ENCODE data around the gene SUSD4. TPM values are rescaled to one million over a fixed set of nuclear protein-coding genes. Genes with fewer than 3 reads are reported as not detected.

The SUSD4 gene
- total and polyA plus RNA-seq, 2 of the 8 experiments (the other 6 are each of a cell fraction or from before 2014, with no cell fraction given) = 3.9 to 5.2 TPM

- Histone ChIP-seq H3K9me3 (ENCODE audit: insufficient read depth in 2 of 2, low read depth in 1 of 2, low read length in 1 of 2) (no peaks in the 10 kb centered on the region), H3K4me3 (ENCODE audit: extremely low read depth in 1 of 4, insufficient read depth in 2 of 4, low read depth in 3 of 4, low read length in 4 of 4) (no peak overlapping the region), H3K27me3 (replicated peaks in 1 of 4; ENCODE audit: control insufficient read depth in 3 of 4, extremely low read depth in 1 of 4, insufficient read depth in 3 of 4, low read length in 3 of 4) (no peaks in the 10 kb centered on the region), H3K56ac (replicated peaks; ENCODE audit: insufficient read length, low read depth, low read length) (no peak overlapping the region), H3K4ac (replicated peaks; ENCODE audit: insufficient read length, low read depth, low read length) (no peak overlapping the region), H3K36me3 (ENCODE audit: control insufficient read depth in 2 of 4, insufficient read depth in 4 of 4, low read length in 3 of 4) (no peaks in the 10 kb centered on the region), H3K23ac (ENCODE audit: insufficient read length) (no peak overlapping the region), H3K23me2 (ENCODE audit: low read depth, low read length) (no peaks in the 10 kb centered on the region), H2AFZ (ENCODE audit: low read length) (no peak overlapping the region), H3K4me2 (ENCODE audit: insufficient read depth in 1 of 2, low read depth in 2 of 2, low read length in 2 of 2) (no peak overlapping the region), H2BK5ac (ENCODE audit: low read depth, low read length) (no peak overlapping the region), H2BK15ac (ENCODE audit: low read length) (no peak overlapping the region), H2BK12ac (ENCODE audit: low read depth, low read length) (no peak overlapping the region), H3K27ac (ENCODE audit: low read depth, low read length) (no peak overlapping the region), H4K20me1 (replicated peaks in 1 of 2; ENCODE audit: control insufficient read depth in 1 of 2, insufficient read depth in 2 of 2, low read length in 2 of 2) (no peaks in the 10 kb centered on the region), H3K9ac (replicated peaks in 1 of 4; ENCODE audit: extremely low read depth in 1 of 4, low read depth in 3 of 4, low read length in 3 of 4) (no peak overlapping the region), H2AK5ac (ENCODE audit: low read depth, low read length) (no peak overlapping the region), H3K79me1 (ENCODE audit: low read depth, low read length) (no peaks in the 10 kb centered on the region), H2BK20ac (ENCODE audit: low read length) (no peak overlapping the region), H3K14ac (ENCODE audit: insufficient read length) (no peak overlapping the region), H3K4me1 (replicated peaks in 1 of 4; ENCODE audit: control insufficient read depth in 3 of 4, insufficient read depth in 4 of 4, low read length in 3 of 4) (no peaks in the 10 kb centered on the region), H4K8ac (ENCODE audit: extremely low read depth, insufficient read depth, low read length) (no peak overlapping the region), H4K5ac (ENCODE audit: insufficient read length, low read depth, low read length) (no peak overlapping the region), H2BK120ac (replicated peaks; ENCODE audit: low read depth, low read length) (no peak overlapping the region), H3K79me2 (ENCODE audit: control insufficient read depth in 1 of 2, insufficient read depth in 2 of 2, low read length in 2 of 2) (no peaks in the 10 kb centered on the region), H3K18ac (ENCODE audit: extremely low read depth, low read length) (no peak overlapping the region), H4K91ac (replicated peaks; ENCODE audit: insufficient read length, low read length) (no peak overlapping the region)
- 85% methylated on average over 11 of the region's 12 CpGs; no CpG with 5 or more reads in 1 of the 2 experiments for WGBS, 2 experiments (ENCODE audit: extremely low coverage in 1 of 2, insufficient coverage in 1 of 2, insufficient read length in 1 of 2, insufficient replicate concordance in 2 of 2, low coverage in 1 of 2, low lambda C conversion rate in 2 of 2, missing lambda C conversion rate in 1 of 2)
- CTCF ChIA-PET (ENCODE audit: partially characterized antibody) = interaction anchor here (0.6 to 3.1 kb wide), 3 partner anchors 14 to 135 kb away, joined by 3 to 9 read pairs (median 3); no protein-coding TSS in a partner anchor
- DNase-seq (ENCODE audit: low read depth in 1 of 2, low spot score in 2 of 2) (no peak), FAIRE-seq (no peak)
- POLR2A ChIA-PET (ENCODE audit: partially characterized antibody) = interaction anchor here (1.2 kb wide), 1 partner anchor 12 kb away, joined by 3 read pairs; no protein-coding TSS in a partner anchor
- TF ChIP-seq GTF2F1 (IDR thresholded peaks at IDR 0.05; ENCODE audit: borderline replicate concordance, low read depth, low read length) = no peak
- no peak for TF ChIP-seq EZH2 (IDR thresholded peaks at IDR 0.05; ENCODE audit: low read depth, low read length, severe bottlenecking)
- TF ChIP-seq MAX (IDR thresholded peaks at IDR 0.05) = no peak
- no peak for TF ChIP-seq POLR2AphosphoS5 (IDR thresholded peaks at IDR 0.05; ENCODE audit: low read depth, low read length)
- no peak for TF ChIP-seq YY1 (IDR thresholded peaks at IDR 0.05; ENCODE audit: low read depth, low read length)
- TF ChIP-seq BRCA1 (IDR thresholded peaks at IDR 0.05; ENCODE audit: low read depth, low read length) = no peak
- no peak for TF ChIP-seq TAF7 (optimal IDR thresholded peaks at IDR 0.05; ENCODE audit: borderline replicate concordance, low read depth, low read length)
- TF ChIP-seq ATF3 (IDR thresholded peaks at IDR 0.05; ENCODE audit: insufficient read depth, low read depth, low read length) = no peak
- no peak for TF ChIP-seq ASH2L (IDR thresholded peaks at IDR 0.05; ENCODE audit: low read length)
- TF ChIP-seq KDM4A (IDR thresholded peaks at IDR 0.05; ENCODE audit: low read depth, low read length, severe bottlenecking) = no peak
- TF ChIP-seq FOSL1 (IDR thresholded peaks at IDR 0.05; ENCODE audit: insufficient read depth, low read depth, low read length) = no peak
- TF ChIP-seq CEBPB (IDR thresholded peaks at IDR 0.05; ENCODE audit: low read depth, low read length) = no peak
Measured at GRCh38 chr1:223338811-223339746, 24.9 kb downstream of the SUSD4 start.

Data from H1 (cell line).